ENCODE measurements around the gene DUSP7.

GRCh38 chr3:52041118-52041731, 15.1 kb downstream of the DUSP7 start:
- peak; percentile 10 to 22 for TF ChIP-seq CTCF (IDR thresholded peaks at IDR 0.05; ENCODE audit: extremely low read depth in 1 of 2, insufficient read depth in 1 of 2, low read depth in 1 of 2, low read length in 2 of 2)
- no peak for TF ChIP-seq POLR2AphosphoS5 (IDR thresholded peaks at IDR 0.05; ENCODE audit: insufficient read depth, low read depth, low read length)
- TF ChIP-seq EZH2 (IDR thresholded peaks at IDR 0.05; ENCODE audit: borderline replicate concordance, low read depth, low read length, severe bottlenecking) = no peak
- TF ChIP-seq MAX (IDR thresholded peaks at IDR 0.05; ENCODE audit: insufficient read depth, insufficient read length) = no peak
- no peak for TF ChIP-seq POLR2A (IDR thresholded peaks at IDR 0.05; ENCODE audit: low read depth, low read length)
- TF ChIP-seq JUN (IDR thresholded peaks at IDR 0.05; ENCODE audit: borderline replicate concordance, insufficient read depth, insufficient read length, low read depth) = no peak
- TF ChIP-seq MYC (IDR thresholded peaks at IDR 0.05; ENCODE audit: low read depth, low read length) = no peak
- TF ChIP-seq FOS (IDR thresholded peaks at IDR 0.05; ENCODE audit: borderline replicate concordance, insufficient read depth, low read length) = no peak
